HUES64 (cell line): ENCODE results near the gene MGAT3.
"Not testable (repeated sequence)": the region's sequence is repeated elsewhere in the genome, so short reads cannot be mapped to it uniquely, and the experiment has no call there.

ENCODE experiments used
- H3K27ac ChIP-seq: 2 replicates; pipeline ENCODE4 v1.7.0; 2013; ENCODE audit warnings: low read depth, low read length, inconsistent platforms
- H3K27me3 ChIP-seq: 2 replicates; pipeline ENCODE4 v1.6.1; 2013; ENCODE audit warnings: mild to moderate bottlenecking, low read length; ENCODE audit not compliant: insufficient read depth
- H3K36me3 ChIP-seq: 2 replicates; pipeline ENCODE4 v1.6.1; 2013; ENCODE audit warnings: mild to moderate bottlenecking, low read length; ENCODE audit not compliant: insufficient read depth
- H3K4me1 ChIP-seq: 2 replicates; pipeline ENCODE4 v1.6.1; 2013; ENCODE audit warnings: mild to moderate bottlenecking, low read length, moderate library complexity; ENCODE audit not compliant: insufficient read depth
- H3K4me3 ChIP-seq: 2 replicates; pipeline ENCODE4 v1.5.1; 2013; ENCODE audit warnings: mild to moderate bottlenecking, low read length, moderate library complexity
- H3K9ac ChIP-seq: 2 replicates; pipeline ENCODE4 v1.6.1; 2013; ENCODE audit warnings: mild to moderate bottlenecking, low read depth, low read length
- H3K9me3 ChIP-seq: 2 replicates; pipeline ENCODE4 v1.6.1; 2013; ENCODE audit warnings: low read depth, low read length; ENCODE audit not compliant: insufficient read depth
- WGBS: fragments of 150-250, 120-280 bp; methylation state at CpG from one replicate; pipeline ENCODE4 v1.1.7; 2013; ENCODE audit warnings: missing lambda C conversion rate; 5-methylcytosine and 5-hydroxymethylcytosine counted together

The MGAT3 gene

GRCh38 chr22:39518996-39519680 is 62.3 kb downstream of the MGAT3 start:
- peaks cover 55% of the 10 kb centered on the region for H3K36me3 ChIP-seq
- H3K27me3 ChIP-seq = peaks cover 19% of the 10 kb centered on the region
- H3K9ac ChIP-seq = peak overlapping the region; percentile 100
- 16% methylated on average over 24 of the region's 24 CpGs for WGBS
- H3K4me3 ChIP-seq = peak overlapping the region; percentile 91
- peak overlapping the region; percentile 95 for H3K27ac ChIP-seq
- H3K4me1 ChIP-seq = peaks cover 4% of the 10 kb centered on the region; the same call in 1 of the 2 replicates
- no peaks in the 10 kb centered on the region for H3K9me3 ChIP-seq

GRCh38 chr22:39519681-39520225 is 62.9 kb downstream of the MGAT3 start:
- Histone ChIP-seq H3K27ac (peak overlapping the region; percentile 97), H3K4me3 (peak overlapping the region; percentile 91), H3K9ac (peak overlapping the region; percentile 100), H3K27me3 (peaks cover 17% of the 10 kb centered on the region), H3K9me3 (no peaks in the 10 kb centered on the region), H3K4me1 (peaks cover 4% of the 10 kb centered on the region; the same call in 1 of the 2 replicates), H3K36me3 (peaks cover 56% of the 10 kb centered on the region)
- WGBS = under 1% methylated on average over 47 of the region's 47 CpGs

GRCh38 chr22:39520226-39521105 is 63.7 kb downstream of the MGAT3 start, which contains the start of gene ATF4:
Gene ATF4, plus strand, starts transcription at chr22:39520562. Its CDS starts 884 bp downstream, at chr22:39521446.
- WGBS = under 1% methylated on average over 86 of the region's 86 CpGs
- peak within 1 kb of the TSS; percentile 91 for H3K4me3 ChIP-seq
- peak within 1 kb of the TSS; percentile 97 for H3K27ac ChIP-seq
- H3K9me3 ChIP-seq = no peaks in the 10 kb centered on the region
- peaks cover 54% of the 10 kb centered on the region for H3K36me3 ChIP-seq
- H3K9ac ChIP-seq = peak within 1 kb of the TSS; percentile 100
- peaks cover 4% of the 10 kb centered on the region; the same call in 1 of the 2 replicates for H3K4me1 ChIP-seq
- H3K27me3 ChIP-seq = peaks cover 17% of the 10 kb centered on the region

GRCh38 chr22:39521106-39521885 is 64.5 kb downstream of the MGAT3 start:
- 12% methylated on average over 28 of the region's 28 CpGs for WGBS
- not testable (repeated sequence) for H3K9me3 ChIP-seq, H3K4me1 ChIP-seq
- Histone ChIP-seq H3K27me3 (peaks cover 17% of the 10 kb centered on the region; the same call in 1 of the 2 replicates), H3K4me3 (peak overlapping the region; percentile 91), H3K36me3 (peaks cover 47% of the 10 kb centered on the region), H3K27ac (peak overlapping the region; percentile 97), H3K9ac (peak overlapping the region; percentile 100)

DNA sequence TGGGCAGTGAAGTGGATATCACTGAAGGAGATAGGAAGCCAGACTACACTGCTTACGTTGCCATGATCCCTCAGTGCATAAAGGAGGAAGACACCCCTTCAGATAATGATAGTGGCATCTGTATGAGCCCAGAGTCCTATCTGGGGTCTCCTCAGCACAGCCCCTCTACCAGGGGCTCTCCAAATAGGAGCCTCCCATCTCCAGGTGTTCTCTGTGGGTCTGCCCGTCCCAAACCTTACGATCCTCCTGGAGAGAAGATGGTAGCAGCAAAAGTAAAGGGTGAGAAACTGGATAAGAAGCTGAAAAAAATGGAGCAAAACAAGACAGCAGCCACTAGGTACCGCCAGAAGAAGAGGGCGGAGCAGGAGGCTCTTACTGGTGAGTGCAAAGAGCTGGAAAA is 65.3 kb downstream of the MGAT3 start:
- peak overlapping the region; percentile 91 for H3K4me3 ChIP-seq
- peaks cover 43% of the 10 kb centered on the region for H3K36me3 ChIP-seq
- H3K27me3 ChIP-seq = peaks cover 12% of the 10 kb centered on the region; the same call in 1 of the 2 replicates
- not testable (repeated sequence) for H3K9me3 ChIP-seq, H3K4me1 ChIP-seq
- H3K9ac ChIP-seq = peak overlapping the region; percentile 100; the same call in 1 of the 2 replicates
- WGBS = 72% methylated on average over 3 of the region's 5 CpGs
- H3K27ac ChIP-seq = peak overlapping the region; percentile 97; the same call in 1 of the 2 replicates

GRCh38 chr22:39522567-39523300 is 65.9 kb downstream of the MGAT3 start:
- Histone ChIP-seq H3K27me3 (peaks cover 6% of the 10 kb centered on the region; the same call in 1 of the 2 replicates), H3K9me3 (no peaks in the 10 kb centered on the region), H3K9ac (peak overlapping the region; percentile 28; the same call in 1 of the 2 replicates), H3K4me1 (peaks cover 4% of the 10 kb centered on the region; the same call in 1 of the 2 replicates), H3K4me3 (peak overlapping the region; percentile 91), H3K36me3 (peaks cover 41% of the 10 kb centered on the region), H3K27ac (peak overlapping the region; percentile 16; the same call in 1 of the 2 replicates)
- WGBS = 89% methylated on average over 14 of the region's 14 CpGs

- Histone ChIP-seq H3K4me3 (no peak overlapping the region), H3K27ac (no peak overlapping the region), H3K27me3 (no peaks in the 10 kb centered on the region), H3K9ac (no peak overlapping the region), H3K4me1 (peaks cover 9% of the 10 kb centered on the region; the same call in 1 of the 2 replicates), H3K36me3 (peaks cover 50% of the 10 kb centered on the region), H3K9me3 (no peaks in the 10 kb centered on the region)
- 92% methylated on average over 13 of the region's 13 CpGs for WGBS
Measured at GRCh38 chr22:39524089-39524752, 67.4 kb downstream of the MGAT3 start.

- Histone ChIP-seq H3K4me3 (no peak overlapping the region), H3K9ac (no peak overlapping the region), H3K4me1 (peaks cover 9% of the 10 kb centered on the region; the same call in 1 of the 2 replicates), H3K27ac (peak overlapping the region; percentile 43; the same call in 1 of the 2 replicates), H3K9me3 (no peaks in the 10 kb centered on the region), H3K27me3 (no peaks in the 10 kb centered on the region), H3K36me3 (peaks cover 57% of the 10 kb centered on the region)
- 91% methylated on average over 10 of the region's 10 CpGs for WGBS
Measured at GRCh38 chr22:39524753-39525657, 68.2 kb downstream of the MGAT3 start.

DNA sequence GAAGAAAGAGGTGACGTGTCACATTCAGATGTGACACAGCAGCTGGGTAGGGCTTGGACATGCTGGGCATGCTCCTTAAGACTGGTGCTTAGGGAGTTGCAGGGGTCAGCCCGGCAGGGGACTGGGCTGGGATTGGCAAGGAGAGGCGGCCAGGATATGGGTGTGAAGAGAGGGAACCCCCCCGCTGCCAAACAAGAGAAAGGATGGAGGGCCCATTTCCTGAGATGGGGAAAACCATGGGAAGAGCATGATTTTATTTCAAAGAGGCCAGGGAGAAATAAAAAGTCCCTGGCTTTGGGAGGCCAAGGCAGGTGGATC is 68.8 kb downstream of the MGAT3 start:
- Histone ChIP-seq H3K4me3 (no peak overlapping the region), H3K27me3 (no peaks in the 10 kb centered on the region), H3K9ac (no peak overlapping the region), H3K27ac (0 out of 2 replicates have a peak overlapping the region, but pooled peaks have one; percentile 43), H3K4me1 (peaks cover 9% of the 10 kb centered on the region; the same call in 1 of the 2 replicates), H3K9me3 (no peaks in the 10 kb centered on the region), H3K36me3 (peaks cover 62% of the 10 kb centered on the region)
- 85% methylated on average over 4 of the region's 4 CpGs for WGBS
